NT2/D1 (cell line): ENCODE data around the gene CERS6.
A peak's percentile ranks its signal among the peaks of the same experiment; 100 is the strongest.
"Not testable (repeated sequence)": the region's sequence is repeated elsewhere in the genome, so short reads cannot be mapped to it uniquely, and the experiment has no call there.

Experiments
- DNase-seq: peaks from one replicate; pipeline ENCODE4 v3.0.0-alpha.2; 2011; ENCODE audit warnings: low read depth, low spot score
- H3K27me3 ChIP-seq: 2 replicates; pipeline ENCODE4 v1.6.0; 2011; ENCODE audit warnings: mild to moderate bottlenecking; ENCODE audit not compliant: insufficient read length, insufficient read depth
- H3K36me3 ChIP-seq: 2 replicates; pipeline ENCODE4 v1.6.1; 2011; ENCODE audit warnings: mild to moderate bottlenecking, low read length, mixed read lengths; ENCODE audit not compliant: insufficient read depth, insufficient read length
- H3K4me1 ChIP-seq: 2 replicates; pipeline ENCODE4 v1.5.1; 2011; ENCODE audit not compliant: insufficient read depth, insufficient read length
- H3K4me3 ChIP-seq: 2 replicates; pipeline ENCODE4 v1.5.1; 2011; ENCODE audit warnings: low read depth; ENCODE audit not compliant: insufficient read length
- H3K9ac ChIP-seq: 2 replicates; pipeline ENCODE4 v1.6.0; 2011; ENCODE audit warnings: low read depth; ENCODE audit not compliant: insufficient read length
- H3K9me3 ChIP-seq: 2 replicates; pipeline ENCODE4 v1.5.1; 2011; ENCODE audit warnings: mild to moderate bottlenecking, low read length; ENCODE audit not compliant: insufficient read depth
- SUZ12 ChIP-seq: IDR thresholded peaks from 2 replicates; pipeline ENCODE4 v1.6.1; 2011; ENCODE audit not compliant: insufficient read length, insufficient read depth; ENCODE audit errors: extremely low read depth
- YY1 ChIP-seq: IDR thresholded peaks from 2 replicates; pipeline ENCODE4 v1.6.1; 2011; ENCODE audit not compliant: insufficient read length, insufficient read depth
- ZNF274 ChIP-seq: IDR thresholded peaks from 2 replicates; pipeline ENCODE4 v1.6.1; 2011; ENCODE audit warnings: mild to moderate bottlenecking, low read depth, low read length

CERS6 gene

GRCh38 chr2:168660870-168661862 lies 205.1 kb downstream of the CERS6 start:
- H3K4me1 ChIP-seq, result no peaks in the 10 kb centered on the region
- peak; percentile 30 for DNase-seq
- no peak overlapping the region for H3K9ac ChIP-seq
- no peaks in the 10 kb centered on the region for H3K27me3 ChIP-seq
- no peaks in the 10 kb centered on the region for H3K9me3 ChIP-seq
- H3K4me3 ChIP-seq, result no peak overlapping the region
- H3K36me3 ChIP-seq, result no peaks in the 10 kb centered on the region
- TF ChIP-seq YY1 (no peak), SUZ12 (no peak), ZNF274 (no peak)

DNA sequence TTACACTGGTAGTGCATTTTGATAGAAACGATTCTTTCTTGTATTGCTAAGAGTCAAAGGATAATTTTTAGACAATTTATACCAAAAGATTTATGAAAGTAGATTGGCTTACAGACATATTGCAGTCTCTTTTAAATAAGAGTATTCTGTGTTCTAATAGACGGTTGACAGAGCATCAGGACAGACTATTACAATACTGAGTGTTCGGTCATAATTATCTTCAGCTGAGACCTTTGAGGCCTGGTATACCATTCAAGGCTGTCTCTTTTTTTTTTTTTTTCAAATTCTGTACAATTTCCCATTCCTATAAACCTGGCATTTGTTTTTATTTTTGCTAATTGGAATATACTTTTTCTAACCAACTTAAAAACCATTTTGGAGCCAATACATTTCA lies 205.8 kb downstream of the CERS6 start:
- Histone ChIP-seq H3K4me3 (no peak overlapping the region), H3K9me3 (no peaks in the 10 kb centered on the region), H3K27me3 (no peaks in the 10 kb centered on the region), H3K36me3 (no peaks in the 10 kb centered on the region), H3K4me1 (no peaks in the 10 kb centered on the region), H3K9ac (no peak overlapping the region)
- no peak for DNase-seq
- TF ChIP-seq ZNF274 (no peak), YY1 (no peak), SUZ12 (no peak)

GRCh38 chr2:168662651-168663208 lies 206.7 kb downstream of the CERS6 start:
- no peak overlapping the region for H3K4me3 ChIP-seq
- H3K27me3 ChIP-seq, result no peaks in the 10 kb centered on the region
- no peaks in the 10 kb centered on the region for H3K9me3 ChIP-seq
- no peaks in the 10 kb centered on the region for H3K36me3 ChIP-seq
- no peak for DNase-seq
- TF ChIP-seq YY1 (no peak), SUZ12 (no peak), ZNF274 (no peak)
- no peak overlapping the region for H3K9ac ChIP-seq
- no peaks in the 10 kb centered on the region for H3K4me1 ChIP-seq

DNA sequence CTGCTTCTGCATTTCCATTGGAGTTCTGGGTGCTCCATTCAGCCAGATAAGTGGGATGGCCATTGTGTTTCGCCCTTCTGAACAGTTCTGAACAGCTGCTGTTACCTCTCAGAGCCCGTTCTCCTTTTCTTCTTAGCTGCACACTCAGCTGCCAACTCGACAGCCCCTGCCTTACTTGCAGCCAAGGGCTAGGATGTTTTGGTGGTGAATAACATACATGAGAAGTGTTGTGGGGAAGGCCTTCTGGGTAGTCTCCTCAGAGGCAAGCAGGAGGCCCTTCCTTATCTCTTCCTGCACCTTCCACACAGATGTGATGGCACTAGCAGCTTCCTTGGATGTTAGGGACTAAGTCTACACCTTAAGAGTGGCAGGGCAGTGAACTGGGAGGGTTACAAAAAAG lies 207.9 kb downstream of the CERS6 start:
- Histone ChIP-seq H3K9me3 (no peaks in the 10 kb centered on the region), H3K9ac (no peak overlapping the region), H3K4me1 (no peaks in the 10 kb centered on the region), H3K27me3 (no peaks in the 10 kb centered on the region), H3K36me3 (no peaks in the 10 kb centered on the region), H3K4me3 (no peak overlapping the region)
- TF ChIP-seq YY1 (no peak), ZNF274 (no peak), SUZ12 (no peak)
- DNase-seq, result no peak

- H3K9ac ChIP-seq, H3K36me3 ChIP-seq, DNase-seq, H3K9me3 ChIP-seq, H3K27me3 ChIP-seq, H3K4me3 ChIP-seq, H3K4me1 ChIP-seq: not testable (repeated sequence)
Measured at GRCh38 chr2:168664715-168665114, 208.6 kb downstream of the CERS6 start.

DNA sequence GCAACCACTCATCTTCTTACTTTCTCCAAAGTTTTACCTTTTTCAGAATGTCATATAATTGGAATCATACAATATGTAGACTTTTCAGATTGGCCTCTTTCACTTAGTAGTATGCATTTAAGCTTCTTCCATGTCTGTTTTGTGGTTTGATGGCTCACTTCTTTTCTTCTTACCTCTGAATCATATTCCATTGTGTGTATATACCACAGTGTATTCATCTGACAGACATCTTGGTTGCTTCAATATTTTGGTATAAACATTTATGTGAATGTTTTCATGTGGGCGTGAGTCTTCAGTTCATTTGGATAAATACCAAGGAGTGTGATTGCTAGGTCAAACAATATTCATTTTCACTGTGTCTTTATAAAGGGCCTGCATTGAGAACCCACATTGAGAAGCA lies 210.3 kb downstream of the CERS6 start:
- no peaks in the 10 kb centered on the region for H3K4me1 ChIP-seq
- H3K36me3 ChIP-seq, result no peaks in the 10 kb centered on the region
- no peaks in the 10 kb centered on the region for H3K9me3 ChIP-seq
- H3K9ac ChIP-seq, result no peak overlapping the region
- DNase-seq, result no peak
- H3K4me3 ChIP-seq, result no peak overlapping the region
- no peaks in the 10 kb centered on the region for H3K27me3 ChIP-seq
- no peak for TF ChIP-seq SUZ12
- TF ChIP-seq YY1, result no peak
- no peak for TF ChIP-seq ZNF274

DNA sequence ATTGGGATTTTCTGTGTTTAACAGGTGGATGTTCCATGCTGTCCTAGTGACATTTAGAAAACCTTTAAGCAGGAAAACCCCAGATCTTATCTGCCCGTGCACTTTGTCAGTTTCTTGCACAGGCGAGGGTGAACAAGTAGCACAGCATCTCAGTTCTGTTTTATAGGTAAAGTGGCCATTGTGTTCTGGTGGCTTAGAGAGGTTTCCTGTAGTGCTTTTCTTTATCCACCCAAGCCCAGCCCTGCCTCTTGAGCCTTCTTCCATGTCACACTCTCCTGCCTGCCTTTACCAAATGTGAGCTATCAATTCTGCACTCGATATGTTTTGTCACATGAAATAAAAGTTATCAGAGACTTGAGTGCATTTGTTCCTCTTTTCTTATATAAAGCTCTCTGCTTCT lies 211.1 kb downstream of the CERS6 start:
- no peak overlapping the region for H3K4me3 ChIP-seq
- no peak for TF ChIP-seq SUZ12
- TF ChIP-seq YY1, result no peak
- TF ChIP-seq ZNF274, result no peak
- H3K4me1 ChIP-seq, result no peaks in the 10 kb centered on the region
- no peaks in the 10 kb centered on the region for H3K9me3 ChIP-seq
- no peak overlapping the region for H3K9ac ChIP-seq
- H3K36me3 ChIP-seq, result no peaks in the 10 kb centered on the region
- no peak for DNase-seq
- H3K27me3 ChIP-seq, result no peaks in the 10 kb centered on the region
